IPS DF 4.7 (cell line): ENCODE measurements around the gene MYH9.
A peak's percentile ranks its signal among the peaks of the same experiment; 100 is the strongest.

Experiments used
- DNase-seq: peaks from one replicate; pipeline ENCODE4 v3.0.0-alpha.2; 2013; ENCODE audit warnings: low spot score; ENCODE audit errors: extremely low read depth

The MYH9 gene

GRCh38 chr22:36319595-36320497, 67.9 kb downstream of the MYH9 start:
- no peak for DNase-seq

DNA sequence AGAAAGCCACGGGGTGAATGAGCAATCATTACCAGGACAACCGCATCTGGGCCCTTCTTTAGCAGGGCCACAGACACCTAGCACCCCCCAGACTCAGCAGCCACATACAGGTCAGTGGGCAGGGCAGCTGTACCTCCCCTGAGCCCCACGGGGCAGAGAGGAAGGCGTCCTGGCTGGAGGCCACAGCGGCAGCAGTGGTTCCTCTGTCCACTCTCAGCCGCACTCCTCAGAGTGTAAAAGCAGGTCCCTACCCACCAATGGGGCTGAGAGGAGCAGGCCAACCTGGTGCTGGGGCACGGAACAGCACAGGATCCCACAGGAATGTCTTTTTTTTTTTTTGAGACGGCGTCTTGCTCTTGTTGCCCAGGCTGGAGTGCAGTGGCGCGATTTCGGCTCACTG, 69.3 kb downstream of the MYH9 start:
- no peak for DNase-seq

DNA sequence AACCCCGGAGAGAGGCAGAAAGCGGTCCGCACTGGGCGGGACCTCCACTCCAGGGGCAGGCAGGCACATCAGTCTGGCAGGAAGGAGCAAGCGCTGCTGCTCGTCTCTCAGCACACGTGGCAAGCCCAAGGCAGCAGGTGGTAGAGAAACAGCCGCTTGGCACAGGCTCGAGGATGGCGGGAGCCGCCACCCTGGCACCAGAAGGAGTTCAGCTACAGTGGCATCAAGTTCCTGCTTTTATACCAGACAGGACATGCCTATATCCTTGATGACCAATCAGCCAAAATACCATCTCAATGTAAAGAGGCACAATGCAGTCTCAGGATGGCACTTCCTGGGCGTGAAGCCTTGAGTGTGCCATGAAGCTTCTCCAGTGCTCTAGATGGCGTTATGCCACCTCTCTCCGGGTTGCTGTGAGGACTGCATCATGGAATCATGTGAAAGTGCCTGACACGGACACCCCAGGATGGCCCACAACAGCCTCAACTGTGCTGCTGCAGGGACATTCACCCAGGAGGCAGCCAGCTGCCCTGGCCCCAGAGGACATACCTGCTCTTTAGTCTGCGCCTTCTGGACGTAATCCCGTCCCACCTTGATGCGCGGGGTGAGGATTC, 70.0 kb downstream of the MYH9 start:
- DNase-seq: no peak

GRCh38 chr22:36316419-36316818, 71.3 kb downstream of the MYH9 start:
- DNase-seq: no peak

- DNase-seq: no peak
These were observed 72.4 kb downstream of the MYH9 start for GRCh38 chr22:36315325-36315724.

GRCh38 chr22:36311386-36312085, 76.2 kb downstream of the MYH9 start:
- DNase-seq: no peak

GRCh38 chr22:36308880-36309279, 78.9 kb downstream of the MYH9 start:
- DNase-seq: no peak

GRCh38 chr22:36306227-36306626, 81.5 kb downstream of the MYH9 start:
- no peak for DNase-seq

DNA sequence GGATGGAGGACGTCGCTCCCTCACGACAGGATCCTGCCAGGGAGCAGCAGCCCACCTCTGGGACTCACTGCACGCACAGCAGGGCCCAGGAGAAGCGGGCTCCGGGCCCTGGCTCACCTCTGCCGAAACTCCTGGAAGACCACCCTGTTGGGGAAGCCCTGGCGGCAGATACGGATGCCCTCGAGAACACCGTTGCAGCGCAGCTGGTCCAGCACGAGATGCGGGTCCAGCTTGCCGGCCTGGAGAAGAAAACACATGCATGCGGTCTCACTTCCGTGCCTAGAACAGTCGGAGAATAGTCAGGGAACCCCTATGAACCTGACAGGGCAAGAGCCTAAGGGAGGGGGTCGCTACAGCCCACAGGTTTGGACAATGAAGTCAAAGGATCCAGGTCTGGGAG, 82.0 kb downstream of the MYH9 start:
- no peak for DNase-seq

GRCh38 chr22:36304429-36304828, 83.3 kb downstream of the MYH9 start:
- no peak for DNase-seq

DNA sequence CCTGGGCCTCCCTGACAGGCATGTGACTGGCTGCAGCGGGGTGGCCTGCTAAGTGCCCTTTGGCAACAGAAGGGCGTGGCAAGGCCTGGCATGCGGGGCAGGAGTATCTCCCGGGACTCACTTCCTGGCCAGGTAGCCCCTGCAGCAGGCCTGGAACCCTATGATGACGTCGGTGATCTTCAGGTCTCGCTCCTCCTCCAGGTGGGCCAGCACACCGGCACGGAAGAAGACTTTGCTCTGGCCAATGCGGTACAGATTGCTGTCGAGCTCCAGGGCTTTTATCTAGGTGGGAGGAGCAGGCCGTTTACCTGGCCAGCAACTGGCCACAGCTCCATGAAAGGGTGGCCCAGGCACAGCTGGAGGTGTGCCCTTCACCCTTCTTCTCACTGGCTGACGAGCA, 83.9 kb downstream of the MYH9 start:
- no peak for DNase-seq

GRCh38 chr22:36303115-36303467, 84.7 kb downstream of the MYH9 start:
- DNase-seq: no peak

DNA sequence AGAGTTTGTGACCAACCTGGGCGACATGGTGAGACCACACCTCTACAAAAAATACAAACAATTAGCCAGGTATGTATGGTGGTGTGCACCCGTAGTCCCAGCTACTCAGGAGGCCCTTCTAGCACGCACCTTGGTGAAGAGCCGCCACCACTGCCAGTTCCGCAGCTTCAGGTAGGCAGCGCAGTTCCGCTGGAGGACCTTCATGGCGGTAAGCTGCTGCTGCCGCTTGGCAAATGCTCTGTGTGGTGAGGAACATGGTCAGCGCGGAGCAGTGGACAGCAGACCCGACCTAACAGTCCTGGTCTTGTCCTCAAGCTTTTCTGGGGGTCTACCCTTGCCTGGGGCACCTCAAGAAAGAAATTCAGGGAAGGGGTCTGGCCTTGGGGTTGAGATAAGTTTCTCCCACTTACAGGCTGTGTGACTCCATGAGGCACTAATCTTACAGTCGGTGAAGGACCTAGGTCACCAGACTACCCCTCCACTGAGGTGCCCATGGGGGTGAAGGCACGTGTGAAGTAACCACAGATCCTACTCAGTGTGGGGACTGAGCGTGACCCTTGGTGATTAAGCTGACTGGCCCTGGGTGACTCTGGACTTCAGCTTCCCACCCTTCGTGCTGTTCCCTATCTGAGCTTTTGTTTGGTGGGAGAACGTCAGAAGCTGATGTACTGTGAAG, 85.2 kb downstream of the MYH9 start:
- DNase-seq: no peak

- DNase-seq: no peak
These were observed 85.9 kb downstream of the MYH9 start for GRCh38 chr22:36301851-36302250.

DNA sequence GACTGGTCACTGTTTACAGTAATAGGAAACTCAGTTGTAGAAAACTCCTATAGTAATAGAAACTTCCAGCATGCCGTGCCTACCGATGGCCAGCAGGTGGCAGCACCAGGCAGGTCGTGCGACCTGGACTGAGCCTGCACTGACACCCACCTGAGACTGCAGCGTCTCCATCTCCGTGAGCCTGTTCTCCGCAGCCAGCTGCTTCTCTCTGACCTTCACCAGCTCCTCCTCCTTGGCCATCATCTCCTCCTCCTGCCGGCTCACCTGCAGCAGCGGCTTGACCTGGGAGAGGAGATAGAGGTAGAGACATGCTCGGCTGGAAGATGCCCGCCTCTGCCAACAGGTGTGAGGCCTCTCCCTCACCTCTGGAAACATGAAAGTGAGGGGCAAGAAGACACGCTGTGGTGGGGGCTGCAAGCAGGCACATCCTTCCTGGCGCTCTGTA, 86.4 kb downstream of the MYH9 start:
- DNase-seq: peak; percentile 60

GRCh38 chr22:36300396-36301212, 87.2 kb downstream of the MYH9 start:
- DNase-seq: no peak

DNA sequence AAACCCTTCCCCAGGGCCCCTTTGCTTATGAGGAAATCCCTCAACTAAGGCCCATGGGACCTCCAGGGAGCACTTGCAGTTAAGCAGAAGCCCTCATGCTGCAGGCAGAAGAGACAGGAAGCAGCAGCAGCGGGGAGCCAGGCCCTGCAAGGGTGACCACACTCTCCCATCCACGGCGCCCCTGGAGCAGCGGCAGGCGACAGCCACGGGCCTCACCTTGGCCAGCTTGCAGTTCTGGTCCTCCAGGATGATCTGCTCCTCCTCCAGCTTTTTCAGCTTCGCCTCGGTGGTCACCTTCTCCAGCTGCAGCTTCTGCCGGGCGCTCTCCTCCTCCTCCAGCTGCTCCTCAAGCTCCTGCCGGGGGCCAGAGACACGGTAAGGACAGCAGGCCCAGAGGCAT, 87.9 kb downstream of the MYH9 start:
- DNase-seq: no peak

DNA sequence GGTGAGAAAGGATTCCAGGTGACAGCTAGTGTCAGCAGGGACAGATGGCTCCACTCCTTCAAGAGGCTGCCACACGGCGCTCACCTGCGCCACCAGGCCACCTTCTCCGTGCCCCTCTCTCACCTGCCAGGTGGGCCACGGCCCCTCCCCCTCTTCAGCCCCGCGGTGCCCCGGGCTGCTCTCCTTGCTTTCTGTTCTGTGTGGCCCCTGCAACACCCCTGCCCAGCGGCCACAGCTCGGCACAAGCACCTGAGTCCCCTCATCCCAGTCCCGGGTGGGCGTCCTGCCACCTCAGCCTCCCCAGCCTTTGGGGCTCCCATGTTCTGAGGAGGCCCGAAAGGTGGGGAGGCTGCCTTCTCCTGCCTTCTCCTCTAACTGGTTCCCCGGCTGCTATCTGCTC, 88.5 kb downstream of the MYH9 start:
- no peak for DNase-seq

DNA sequence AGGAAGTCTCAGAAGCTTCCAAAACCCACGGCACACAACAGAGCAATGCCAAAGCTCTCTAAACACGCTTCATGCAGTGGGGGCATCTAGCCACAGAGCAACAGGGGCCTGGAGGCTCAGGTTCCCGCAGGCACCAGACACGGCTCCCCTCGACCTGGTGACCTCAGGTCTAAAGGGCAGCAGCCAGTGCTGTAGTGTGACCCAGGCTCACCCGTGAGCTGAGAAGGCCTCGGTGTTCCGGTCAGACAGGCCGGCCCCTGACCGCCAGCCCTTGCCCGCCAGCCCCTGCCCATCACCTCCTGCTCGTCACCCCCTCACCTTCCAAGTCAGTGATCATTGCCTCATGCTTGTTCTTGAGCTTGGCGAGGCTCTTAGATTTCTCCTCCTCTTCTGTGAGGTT, 89.2 kb downstream of the MYH9 start:
- no peak for DNase-seq

GRCh38 chr22:36298118-36298517, 89.6 kb downstream of the MYH9 start:
- DNase-seq: no peak

GRCh38 chr22:36297568-36297967, 90.2 kb downstream of the MYH9 start:
- DNase-seq: no peak
